Thoracic aorta (tissue), 2 donors: ENCODE data around the gene ETV5. TPM values are rescaled to one million over a fixed set of nuclear protein-coding genes. Genes with fewer than 3 reads are reported as not detected.

Source experiments
- ATAC-seq: fragments of 150-250 bp; one replicate; pipeline ENCODE4 v1.8.0; 2017; ENCODE audit warnings: low read depth; ENCODE audit not compliant: insufficient number of reproducible peaks, low FRiP score
- DNase-seq: peaks from one replicate; pipeline ENCODE4 v3.0.0-alpha.2; 2020; ENCODE audit warnings: low spot score
- H3K27ac ChIP-seq, 2 donors: fragments of 200-600 bp; sonication (generic); 1 replicate in 1 of 2; 2 replicates in 1 of 2; pipeline ENCODE4 v1.5.1; 2016; ENCODE audit warnings: mild to moderate bottlenecking in 2 of 2, moderate library complexity in 2 of 2
- H3K27me3 ChIP-seq: fragments of 200-600 bp; sonication (generic); replicated peaks from 2 replicates; pipeline ENCODE4 v1.6.0; 2016; ENCODE audit warnings: mild to moderate bottlenecking; ENCODE audit not compliant: insufficient read depth
- H3K36me3 ChIP-seq: fragments of 200-600 bp; sonication (generic); one replicate; pipeline ENCODE4 v1.5.1; 2016
- H3K4me1 ChIP-seq, 2 donors: fragments of 200-600 bp; sonication (generic); 1 replicate in 1 of 2; 2 replicates in 1 of 2; pipeline versions ENCODE4 v1.5.1 to v1.6.0; 2016; ENCODE audit warnings: low read depth in 2 of 2, mild to moderate bottlenecking in 1 of 2; ENCODE audit not compliant: control insufficient read depth in 1 of 2
- H3K4me3 ChIP-seq: fragments of 200-600 bp; sonication (generic); 2 replicates; pipeline ENCODE4 v1.5.1; 2016; ENCODE audit warnings: mild to moderate bottlenecking
- H3K9me3 ChIP-seq: fragments of 200-600 bp; sonication (generic); 2 replicates; pipeline ENCODE4 v1.5.1; 2016
- CTCF ChIP-seq: fragments of 200-600 bp; sonication (generic); IDR thresholded peaks from one replicate; pipeline ENCODE4 v1.5.1; 2019; ENCODE audit warnings: antibody characterized with exemption
- total RNA-seq, 2 donors: library from RNA; depleted of rRNA; stranded (reverse); fragments of >200 nt; gene quantifications; one replicate each; pipeline versions ENCODE4 v1.1.0 to v1.2.3, GENCODE V29; 2016

Gene ETV5
- total RNA-seq, 2 donors from 2014 or later = 43.6 to 362 TPM

DNA sequence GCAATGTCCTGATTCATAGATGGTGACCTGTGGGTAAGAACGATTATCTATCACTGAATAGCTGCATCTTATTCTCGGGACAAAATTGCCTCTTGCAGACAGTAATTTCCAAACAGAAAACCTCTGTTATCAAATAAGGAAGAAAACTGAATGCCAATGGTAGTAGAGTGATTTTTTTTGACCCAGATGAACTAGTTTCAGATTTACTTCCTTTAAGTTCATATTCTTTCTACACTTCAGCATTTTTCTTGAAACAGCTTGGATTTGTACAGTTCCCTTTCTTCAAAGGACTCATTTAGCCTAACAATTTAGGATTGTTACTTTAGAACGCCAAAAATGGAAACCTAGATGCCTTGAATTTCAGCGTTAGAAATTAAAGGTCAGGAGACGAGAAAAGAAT is 14.6 kb downstream of the ETV5 start:
- H3K36me3 ChIP-seq = no peaks in the 10 kb centered on the region
- H3K9me3 ChIP-seq = no peaks in the 10 kb centered on the region
- DNase-seq (no peak), ATAC-seq (no peak)
- peaks cover 7 to 23% of the 10 kb centered on the region in 2 donors for H3K4me1 ChIP-seq
- H3K4me3 ChIP-seq = no peak overlapping the region
- no peak overlapping the region for H3K27ac ChIP-seq
- TF ChIP-seq CTCF = no peak
- H3K27me3 ChIP-seq = no peaks in the 10 kb centered on the region

DNA sequence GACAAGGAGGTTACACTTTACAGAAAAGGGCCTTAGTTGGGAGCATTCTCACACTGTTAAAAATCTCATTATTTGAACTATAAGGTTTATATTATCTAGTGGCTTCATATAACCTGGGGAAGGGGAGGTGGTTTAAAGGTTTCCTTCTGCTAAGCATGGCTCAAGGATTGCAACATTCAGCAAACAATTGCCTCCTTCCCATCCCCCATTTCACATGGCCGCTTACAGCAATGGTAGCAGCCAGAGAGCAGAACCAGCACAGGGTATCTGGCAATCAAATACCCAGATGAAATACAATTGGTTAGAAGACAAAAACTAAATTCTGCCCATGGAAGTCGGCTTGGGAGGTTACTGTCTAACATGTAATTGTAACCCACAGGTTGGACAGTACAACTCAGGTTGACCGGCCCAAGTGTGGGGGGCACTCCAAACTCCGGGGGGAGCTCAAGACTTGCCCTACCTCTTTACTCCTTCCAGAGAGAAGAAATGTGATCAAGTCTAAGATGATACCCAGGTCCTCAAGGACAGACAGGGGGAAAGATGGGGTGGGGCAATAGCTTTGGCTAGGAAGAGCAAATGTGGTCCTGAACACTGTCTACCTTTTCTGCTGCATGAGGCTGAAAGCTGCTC is 15.5 kb downstream of the ETV5 start:
- H3K27ac ChIP-seq = no peak overlapping the region
- TF ChIP-seq CTCF = no peak
- no peaks in the 10 kb centered on the region for H3K9me3 ChIP-seq
- no peaks in the 10 kb centered on the region for H3K27me3 ChIP-seq
- ATAC-seq = no peak
- H3K4me3 ChIP-seq = no peak overlapping the region
- peaks cover 4 to 14% of the 10 kb centered on the region in 2 donors for H3K4me1 ChIP-seq
- no peak for DNase-seq
- no peaks in the 10 kb centered on the region for H3K36me3 ChIP-seq

DNA sequence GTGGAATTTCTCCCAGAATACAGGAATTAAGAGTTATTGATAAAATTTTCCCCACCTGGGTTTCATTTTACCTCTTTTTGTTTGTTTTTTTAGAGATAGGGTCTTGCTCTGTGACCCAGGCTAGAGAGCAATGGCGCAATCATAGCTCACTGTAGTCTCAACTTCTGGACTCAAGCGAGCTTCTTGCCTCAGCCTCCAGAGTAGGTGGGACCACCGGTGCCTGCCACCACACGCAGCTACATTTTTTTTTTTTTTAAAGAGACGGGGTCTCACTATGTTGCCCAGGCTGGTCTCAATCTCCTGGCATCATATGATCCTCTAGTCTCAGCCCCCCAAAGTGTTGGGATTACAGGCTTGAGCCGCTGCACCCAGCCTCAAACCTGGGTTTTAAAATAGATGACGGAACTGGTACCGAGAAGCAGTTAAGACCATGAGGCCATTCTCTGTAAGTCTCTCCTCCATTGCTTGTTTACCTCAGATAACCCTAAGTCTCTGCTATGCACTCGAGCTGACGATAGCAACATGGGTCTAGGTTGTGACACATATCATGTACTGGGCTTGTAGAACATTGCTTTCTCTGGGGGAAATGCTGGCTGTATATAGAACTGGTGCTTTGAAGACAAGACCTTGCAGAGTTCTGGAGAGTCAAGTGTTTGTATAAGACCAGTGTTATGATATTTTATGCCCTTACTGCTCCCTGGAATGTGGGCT is 16.4 kb downstream of the ETV5 start:
- Histone ChIP-seq H3K4me3 (no peak overlapping the region), H3K9me3 (no peaks in the 10 kb centered on the region), H3K4me1 (peaks cover 3 to 5% of the 10 kb centered on the region in 2 donors), H3K27me3 (no peaks in the 10 kb centered on the region), H3K36me3 (no peaks in the 10 kb centered on the region), H3K27ac (no peak overlapping the region)
- no peak for TF ChIP-seq CTCF
- DNase-seq (no peak), ATAC-seq (no peak)

DNA sequence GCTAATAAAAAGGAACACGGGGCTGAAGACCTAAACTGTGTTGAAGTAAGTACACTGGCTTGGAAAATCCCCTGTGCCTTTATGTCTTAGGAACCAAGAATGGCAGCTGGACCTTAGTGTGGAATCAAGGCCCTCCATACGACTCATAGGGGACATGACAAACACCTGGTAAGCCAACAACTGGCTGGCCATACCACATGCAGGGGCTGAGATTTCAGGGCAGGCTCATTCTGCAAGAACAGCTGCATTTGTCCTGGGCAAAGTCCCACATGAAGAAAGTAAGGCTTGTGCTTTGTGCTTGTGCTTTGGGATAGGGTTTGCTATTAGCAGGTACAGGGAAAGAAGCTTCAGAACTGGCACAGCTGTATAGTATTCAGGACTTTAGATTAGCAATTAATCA is 18.0 kb downstream of the ETV5 start:
- H3K4me1 ChIP-seq = no peaks in the 10 kb centered on the region
- no peak for TF ChIP-seq CTCF
- no peak overlapping the region for H3K27ac ChIP-seq
- H3K9me3 ChIP-seq = no peaks in the 10 kb centered on the region
- H3K36me3 ChIP-seq = no peaks in the 10 kb centered on the region
- ATAC-seq = no peak
- H3K27me3 ChIP-seq = no peaks in the 10 kb centered on the region
- no peak for DNase-seq
- no peak overlapping the region for H3K4me3 ChIP-seq

- H3K4me3 ChIP-seq = no peak overlapping the region
- ATAC-seq (no peak), DNase-seq (no peak)
- H3K27ac ChIP-seq = no peak overlapping the region
- no peaks in the 10 kb centered on the region for H3K27me3 ChIP-seq
- H3K9me3 ChIP-seq = no peaks in the 10 kb centered on the region
- peaks cover 0 to 7% of the 10 kb centered on the region in 2 donors for H3K4me1 ChIP-seq
- no peak for TF ChIP-seq CTCF
- no peaks in the 10 kb centered on the region for H3K36me3 ChIP-seq
Measured at GRCh38 chr3:186088335-186088734, 20.6 kb downstream of the ETV5 start.
